Lower leg skin (tissue), 4 donors: ENCODE measurements around the gene FMNL3. TPM values are rescaled to one million over a fixed set of nuclear protein-coding genes. Genes with fewer than 3 reads are reported as not detected.

Experiments used
- DNase-seq, 2 donors: peaks; one replicate each; pipeline ENCODE4 v3.0.0-alpha.2; 2019; ENCODE audit warnings: low spot score in 2 of 2
- H3K4me3 ChIP-seq: fragments of 200-600 bp; sonication (generic); 2 replicates; pipeline ENCODE4 v1.5.1; 2017; ENCODE audit warnings: mild to moderate bottlenecking, low read depth; ENCODE audit not compliant: poor library complexity, severe bottlenecking
- CTCF ChIP-seq, 3 donors: fragments of 450-650 bp; IDR thresholded peaks; one replicate each; pipeline ENCODE4 v1.5.1; 2016; ENCODE audit warnings: antibody characterized with exemption in 3 of 3, mild to moderate bottlenecking in 3 of 3, moderate library complexity in 2 of 3
- POLR2A ChIP-seq, 2 donors: fragments of 450-650 bp; IDR thresholded peaks; one replicate each; pipeline ENCODE4 v1.6.1; 2016 to 2017; ENCODE audit warnings: antibody characterized with exemption in 2 of 2, mild to moderate bottlenecking in 1 of 2, moderate library complexity in 1 of 2
- WGBS, 2 donors: methylation state at CpG; one replicate each; pipeline ENCODE4 v1.1.5; 2018; 5-methylcytosine and 5-hydroxymethylcytosine counted together
- intact Hi-C: fragments of 100-400 bp; cut with DNase I; formaldehyde crosslinking; loops from one replicate; pipeline ENCODE4 v1.15.0; 2023; ENCODE audit warnings: low total_unique reads
- total RNA-seq, 4 donors: library from RNA; depleted of rRNA; stranded (reverse); fragments of >200 nt; gene quantifications; one replicate each; pipeline ENCODE4 v1.1.0, GENCODE V29; 2016

FMNL3 gene
- total RNA-seq, 4 donors from 2014 or later = 4.3 to 12.5 (median 6.9) TPM

- intact Hi-C loops = no loop called here
- no peak overlapping the region for H3K4me3 ChIP-seq
- TF ChIP-seq CTCF (IDR thresholded peaks at IDR 0.05) (no peak), POLR2A (IDR thresholded peaks at IDR 0.05) (no peak)
- 89 to 92% methylated on average over 6 of the region's 6 CpGs for WGBS, 2 donors
- DNase-seq = no peak
These were observed 75.8 kb downstream of the FMNL3 start for GRCh38 chr12:49631336-49631907.

- intact Hi-C loops = no loop called here
- H3K4me3 ChIP-seq = no peak overlapping the region
- no peak for TF ChIP-seq POLR2A (IDR thresholded peaks at IDR 0.05)
- TF ChIP-seq CTCF (IDR thresholded peaks at IDR 0.05) = no peak
- DNase-seq = no peak
- WGBS, 2 donors = 66 to 68% methylated on average over 3 of the region's 3 CpGs
These were observed 79.3 kb downstream of the FMNL3 start for GRCh38 chr12:49627752-49628360.

GRCh38 chr12:49626836-49627235 is 80.4 kb downstream of the FMNL3 start:
- DNase-seq = peak in 1 of 2 donors; percentile 26
- WGBS, 2 donors = 84 to 90% methylated on average over 1 of the region's 1 CpG
- H3K4me3 ChIP-seq = no peak overlapping the region
- TF ChIP-seq CTCF (IDR thresholded peaks at IDR 0.05) (no peak), POLR2A (IDR thresholded peaks at IDR 0.05) (no peak)
- intact Hi-C loops = no loop called here

GRCh38 chr12:49626169-49626835 is 80.9 kb downstream of the FMNL3 start:
- 65 to 71% methylated on average over 6 of the region's 6 CpGs for WGBS, 2 donors
- no peak for TF ChIP-seq CTCF (IDR thresholded peaks at IDR 0.05)
- no peak for TF ChIP-seq POLR2A (IDR thresholded peaks at IDR 0.05)
- DNase-seq = no peak
- intact Hi-C loops = no loop called here
- H3K4me3 ChIP-seq = no peak overlapping the region

GRCh38 chr12:49624921-49625577 is 82.2 kb downstream of the FMNL3 start:
- no peak overlapping the region for H3K4me3 ChIP-seq
- no peak for TF ChIP-seq CTCF (IDR thresholded peaks at IDR 0.05)
- no peak for TF ChIP-seq POLR2A (IDR thresholded peaks at IDR 0.05)
- peak in 1 of 2 donors; percentile 70 for DNase-seq
- WGBS, 2 donors = 38 to 40% methylated on average over 4 of the region's 4 CpGs
- intact Hi-C loops = no loop called here
